ENCODE results near the gene ATP6V0D1.

ATP6V0D1 gene

GRCh38 chr16:67441907-67442306 is 39.0 kb downstream of the ATP6V0D1 start:
- Histone ChIP-seq H3K4me1 (ENCODE audit: insufficient read depth, low read length) (no peaks in the 10 kb centered on the region), H3K4me3 (ENCODE audit: low read length) (no peak overlapping the region), H3K9me3 (ENCODE audit: low read length) (no peaks in the 10 kb centered on the region), H2AFZ (ENCODE audit: low read depth, low read length) (no peak overlapping the region), H3K36me3 (ENCODE audit: insufficient read depth, low read length) (peaks cover 41% of the 10 kb centered on the region), H3K27me3 (ENCODE audit: insufficient read depth, low read length) (no peaks in the 10 kb centered on the region)

GRCh38 chr16:67441271-67441753 is 39.6 kb downstream of the ATP6V0D1 start:
- Histone ChIP-seq H3K27me3 (ENCODE audit: insufficient read depth, low read length) (no peaks in the 10 kb centered on the region), H3K4me1 (ENCODE audit: insufficient read depth, low read length) (no peaks in the 10 kb centered on the region), H3K9me3 (ENCODE audit: low read length) (no peaks in the 10 kb centered on the region), H3K36me3 (ENCODE audit: insufficient read depth, low read length) (peaks cover 39% of the 10 kb centered on the region), H2AFZ (ENCODE audit: low read depth, low read length) (no peak overlapping the region), H3K4me3 (ENCODE audit: low read length) (no peak overlapping the region)

GRCh38 chr16:67438824-67439393 is 42.0 kb downstream of the ATP6V0D1 start:
- Histone ChIP-seq H3K27me3 (ENCODE audit: insufficient read depth, low read length) (no peaks in the 10 kb centered on the region), H2AFZ (ENCODE audit: low read depth, low read length) (no peak overlapping the region), H3K9me3 (ENCODE audit: low read length) (no peaks in the 10 kb centered on the region), H3K4me3 (ENCODE audit: low read length) (no peak overlapping the region), H3K36me3 (ENCODE audit: insufficient read depth, low read length) (peaks cover 34% of the 10 kb centered on the region), H3K4me1 (ENCODE audit: insufficient read depth, low read length) (no peaks in the 10 kb centered on the region)

GRCh38 chr16:67438098-67438791 is 42.7 kb downstream of the ATP6V0D1 start:
- Histone ChIP-seq H3K4me3 (ENCODE audit: low read length) (no peak overlapping the region), H3K9me3 (ENCODE audit: low read length) (no peaks in the 10 kb centered on the region), H3K4me1 (ENCODE audit: insufficient read depth, low read length) (no peaks in the 10 kb centered on the region), H3K27me3 (ENCODE audit: insufficient read depth, low read length) (no peaks in the 10 kb centered on the region), H2AFZ (ENCODE audit: low read depth, low read length) (no peak overlapping the region), H3K36me3 (ENCODE audit: insufficient read depth, low read length) (peaks cover 31% of the 10 kb centered on the region)

- peaks cover 3% of the 10 kb centered on the region for H3K4me1 ChIP-seq (ENCODE audit: insufficient read depth, low read length)
- no peaks in the 10 kb centered on the region for H3K9me3 ChIP-seq (ENCODE audit: low read length)
- peaks cover 27% of the 10 kb centered on the region for H3K36me3 ChIP-seq (ENCODE audit: insufficient read depth, low read length)
- H3K4me3 ChIP-seq (ENCODE audit: low read length): no peak overlapping the region
- no peaks in the 10 kb centered on the region for H3K27me3 ChIP-seq (ENCODE audit: insufficient read depth, low read length)
- no peak overlapping the region for H2AFZ ChIP-seq (ENCODE audit: low read depth, low read length)
Measured at GRCh38 chr16:67437513-67437912, 43.4 kb downstream of the ATP6V0D1 start.

GRCh38 chr16:67436640-67437193 is 44.2 kb downstream of the ATP6V0D1 start:
- no peak overlapping the region for H2AFZ ChIP-seq (ENCODE audit: low read depth, low read length)
- H3K4me3 ChIP-seq (ENCODE audit: low read length): no peak overlapping the region
- H3K4me1 ChIP-seq (ENCODE audit: insufficient read depth, low read length): peaks cover 10% of the 10 kb centered on the region

GRCh38 chr16:67435758-67436164 is 45.2 kb downstream of the ATP6V0D1 start:
- Histone ChIP-seq H3K9me3 (ENCODE audit: low read length) (no peaks in the 10 kb centered on the region), H3K4me1 (ENCODE audit: insufficient read depth, low read length) (peaks cover 13% of the 10 kb centered on the region), H3K36me3 (ENCODE audit: insufficient read depth, low read length) (peaks cover 22% of the 10 kb centered on the region), H3K4me3 (ENCODE audit: low read length) (no peak overlapping the region), H3K27me3 (ENCODE audit: insufficient read depth, low read length) (no peaks in the 10 kb centered on the region), H2AFZ (ENCODE audit: low read depth, low read length) (no peak overlapping the region)

More at GRCh38 chr16:67436640-67437193, 44.2 kb downstream of the ATP6V0D1 start:
- Histone ChIP-seq H3K27me3 (ENCODE audit: insufficient read depth, low read length) (no peaks in the 10 kb centered on the region), H3K36me3 (ENCODE audit: insufficient read depth, low read length) (peaks cover 22% of the 10 kb centered on the region), H3K9me3 (ENCODE audit: low read length) (no peaks in the 10 kb centered on the region)

GRCh38 chr16:67433131-67433719 is 47.7 kb downstream of the ATP6V0D1 start:
- Histone ChIP-seq H3K36me3 (ENCODE audit: insufficient read depth, low read length) (peaks cover 10% of the 10 kb centered on the region), H3K4me3 (ENCODE audit: low read length) (no peak overlapping the region), H3K27me3 (ENCODE audit: insufficient read depth, low read length) (peaks cover 24% of the 10 kb centered on the region)

GRCh38 chr16:67432506-67432890 is 48.5 kb downstream of the ATP6V0D1 start:
- peaks cover 13% of the 10 kb centered on the region for H3K4me1 ChIP-seq (ENCODE audit: insufficient read depth, low read length)
- H3K4me3 ChIP-seq (ENCODE audit: low read length): peak overlapping the region; percentile 17
- H3K27me3 ChIP-seq (ENCODE audit: insufficient read depth, low read length): peaks cover 24% of the 10 kb centered on the region
- no peak overlapping the region for H2AFZ ChIP-seq (ENCODE audit: low read depth, low read length)
- H3K36me3 ChIP-seq (ENCODE audit: insufficient read depth, low read length): peaks cover 4% of the 10 kb centered on the region
- H3K9me3 ChIP-seq (ENCODE audit: low read length): no peaks in the 10 kb centered on the region

More at GRCh38 chr16:67433131-67433719, 47.7 kb downstream of the ATP6V0D1 start:
- Histone ChIP-seq H3K4me1 (ENCODE audit: insufficient read depth, low read length) (peaks cover 13% of the 10 kb centered on the region), H3K9me3 (ENCODE audit: low read length) (no peaks in the 10 kb centered on the region), H2AFZ (ENCODE audit: low read depth, low read length) (no peak overlapping the region)

- Histone ChIP-seq H3K4me1 (ENCODE audit: insufficient read depth, low read length) (peaks cover 13% of the 10 kb centered on the region), H3K4me3 (ENCODE audit: low read length) (peak overlapping the region; percentile 41), H3K9me3 (ENCODE audit: low read length) (no peaks in the 10 kb centered on the region), H3K27me3 (ENCODE audit: insufficient read depth, low read length) (peaks cover 24% of the 10 kb centered on the region), H3K36me3 (ENCODE audit: insufficient read depth, low read length) (peaks cover under 1% of the 10 kb centered on the region), H2AFZ (ENCODE audit: low read depth, low read length) (no peak overlapping the region)
Measured at GRCh38 chr16:67431775-67432505, 49.0 kb downstream of the ATP6V0D1 start.

GRCh38 chr16:67430977-67431774 is 49.8 kb downstream of the ATP6V0D1 start, which contains the start of gene HSD11B2:
TSS of gene HSD11B2 (plus strand) at chr16:67431121. CDS start at chr16:67431249, 128 bp downstream.
- peak within 1 kb of the TSS; percentile 41 for H3K4me3 ChIP-seq (ENCODE audit: low read length)
- H3K4me1 ChIP-seq (ENCODE audit: insufficient read depth, low read length): peaks cover 13% of the 10 kb centered on the region
- peaks cover 24% of the 10 kb centered on the region for H3K27me3 ChIP-seq (ENCODE audit: insufficient read depth, low read length)
- H3K36me3 ChIP-seq (ENCODE audit: insufficient read depth, low read length): no peaks in the 10 kb centered on the region
- H3K9me3 ChIP-seq (ENCODE audit: low read length): no peaks in the 10 kb centered on the region
- H2AFZ ChIP-seq (ENCODE audit: low read depth, low read length): no peak within 1 kb of the TSS

GRCh38 chr16:67430504-67430976 is 50.4 kb downstream of the ATP6V0D1 start:
- Histone ChIP-seq H3K36me3 (ENCODE audit: insufficient read depth, low read length) (no peaks in the 10 kb centered on the region), H3K9me3 (ENCODE audit: low read length) (no peaks in the 10 kb centered on the region), H2AFZ (ENCODE audit: low read depth, low read length) (no peak overlapping the region), H3K4me1 (ENCODE audit: insufficient read depth, low read length) (peaks cover 13% of the 10 kb centered on the region), H3K4me3 (ENCODE audit: low read length) (no peak overlapping the region), H3K27me3 (ENCODE audit: insufficient read depth, low read length) (peaks cover 24% of the 10 kb centered on the region)
